NOMO-1 (cell line): Measurements from ENCODE around the gene ADSL.

Experiments used
- DNase-seq, 2 experiments: peaks; one replicate each; lab custom pipeline; 2025; ENCODE audit not compliant: unreplicated experiment in 2 of 2; lab: John Stamatoyannopoulos, UW

Gene ADSL

DNA sequence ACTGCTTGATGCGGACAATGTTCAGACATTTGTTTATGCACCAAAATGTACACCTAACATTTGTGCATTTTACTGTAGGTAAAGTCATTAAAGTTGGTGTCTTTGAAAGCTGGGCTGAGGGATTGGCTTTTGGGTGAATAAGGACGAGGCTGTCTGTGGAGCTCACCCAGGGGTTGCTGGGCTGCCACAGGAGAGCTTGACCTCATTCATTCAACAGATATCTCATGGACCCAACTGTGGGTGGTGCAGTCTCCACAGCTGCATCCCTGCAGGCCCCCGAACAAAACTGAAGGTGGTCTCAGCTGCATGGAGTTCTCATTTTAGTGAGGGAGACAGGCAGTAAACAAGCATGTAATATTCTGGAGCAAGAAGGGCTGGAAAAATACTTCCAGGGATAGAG lies 56.8 kb downstream of the ADSL start:
- DNase-seq: no peak

DNA sequence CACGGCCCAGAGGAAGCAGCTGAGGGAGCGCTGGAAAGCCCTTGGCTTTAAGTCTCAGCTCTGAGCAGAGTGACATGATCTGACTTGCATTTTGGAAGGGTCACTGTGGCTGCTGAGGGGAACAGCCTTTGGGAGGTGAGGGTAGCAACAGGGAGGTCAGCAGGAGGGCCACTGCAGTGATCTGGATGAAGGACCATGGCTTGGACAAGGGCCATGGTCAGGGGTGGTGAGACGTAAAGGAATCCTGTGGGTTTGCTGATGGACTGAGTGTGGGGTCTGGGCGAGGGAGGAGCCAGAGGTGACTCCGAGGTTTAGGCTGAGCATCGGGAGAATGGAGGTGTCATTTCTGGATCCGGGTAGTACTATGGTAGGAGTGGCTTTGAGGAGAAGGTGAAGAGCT lies 57.4 kb downstream of the ADSL start:
- no peak for DNase-seq

DNA sequence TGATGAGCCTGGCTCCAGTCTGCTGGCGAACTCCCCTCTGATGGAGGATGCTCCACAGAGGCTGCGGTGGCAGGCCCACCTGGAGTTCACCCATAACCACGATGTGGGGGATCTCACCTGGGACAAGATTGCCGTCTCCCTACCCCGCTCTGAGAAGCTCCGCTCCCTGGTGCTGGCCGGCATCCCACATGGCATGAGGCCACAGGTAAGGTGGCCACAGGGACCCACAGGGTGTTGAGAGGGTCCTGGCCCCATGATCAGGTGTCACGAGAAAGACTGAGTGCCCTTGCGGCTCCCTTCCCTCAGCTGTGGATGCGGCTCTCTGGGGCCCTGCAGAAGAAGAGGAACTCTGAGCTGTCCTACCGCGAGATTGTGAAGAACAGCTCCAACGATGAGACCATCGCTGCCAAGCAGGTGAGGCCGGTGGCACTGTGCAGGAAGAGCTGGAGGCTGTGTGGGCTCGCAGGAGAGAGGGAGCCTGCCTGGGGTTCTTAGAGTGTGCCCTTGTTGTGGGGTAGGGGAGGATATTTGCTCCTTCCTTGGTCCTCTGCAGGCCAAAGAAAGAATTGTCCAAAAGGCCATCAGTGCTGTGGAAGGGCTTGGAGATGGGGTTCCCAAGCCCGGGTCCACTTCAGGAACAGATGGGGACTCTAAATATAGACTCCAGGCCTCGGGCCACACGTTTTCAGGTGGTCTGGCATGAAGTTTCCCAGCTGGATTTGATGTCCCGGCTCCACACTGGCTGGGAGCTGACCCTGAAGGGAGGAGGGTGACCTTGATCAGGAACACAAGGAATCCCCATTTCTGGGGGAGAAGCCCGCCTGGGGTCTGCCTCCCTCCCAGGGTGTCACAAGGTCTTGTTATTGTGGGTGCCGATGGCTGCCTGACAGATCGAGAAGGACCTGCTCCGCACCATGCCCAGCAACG lies 58.2 kb downstream of the ADSL start:
- no peak for DNase-seq

DNA sequence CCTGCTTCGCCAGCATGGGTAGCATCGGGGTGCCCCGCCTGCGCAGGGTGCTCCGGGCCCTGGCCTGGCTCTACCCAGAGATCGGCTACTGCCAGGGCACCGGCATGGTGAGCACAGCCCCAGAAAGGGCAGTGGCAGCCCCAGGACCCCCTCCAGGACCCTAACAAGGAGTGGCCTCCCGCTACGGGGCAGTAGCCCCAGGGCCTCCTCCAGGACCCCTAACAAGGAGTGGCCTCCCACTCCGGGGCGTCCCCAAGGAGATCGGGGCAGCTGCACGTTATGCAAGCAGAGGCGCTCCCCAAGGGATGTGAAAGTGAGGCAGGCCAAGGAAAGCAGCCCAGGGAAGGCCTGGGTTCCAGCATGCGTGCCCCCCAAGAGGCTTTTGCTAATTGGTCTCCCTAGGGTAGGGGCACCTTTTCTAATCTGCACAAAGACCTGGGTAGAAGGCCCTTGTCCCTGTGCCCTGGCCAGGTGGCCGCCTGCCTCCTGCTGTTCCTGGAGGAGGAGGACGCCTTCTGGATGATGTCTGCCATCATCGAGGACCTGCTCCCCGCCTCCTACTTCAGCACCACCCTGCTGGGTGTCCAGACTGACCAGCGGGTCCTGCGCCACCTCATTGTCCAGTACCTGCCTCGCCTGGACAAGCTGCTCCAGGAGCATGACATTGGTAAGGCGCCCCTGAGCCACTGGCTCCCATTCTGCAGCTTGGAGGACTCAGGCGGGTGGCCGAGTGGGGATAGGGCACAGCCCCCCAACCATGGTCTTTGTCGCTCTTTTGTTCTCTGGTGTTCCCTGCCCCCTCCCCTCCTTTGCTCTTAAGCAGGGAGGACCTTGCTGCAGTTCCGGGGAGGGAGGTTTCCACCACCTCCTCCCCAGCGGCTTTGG lies 59.1 kb downstream of the ADSL start:
- no peak for DNase-seq

DNA sequence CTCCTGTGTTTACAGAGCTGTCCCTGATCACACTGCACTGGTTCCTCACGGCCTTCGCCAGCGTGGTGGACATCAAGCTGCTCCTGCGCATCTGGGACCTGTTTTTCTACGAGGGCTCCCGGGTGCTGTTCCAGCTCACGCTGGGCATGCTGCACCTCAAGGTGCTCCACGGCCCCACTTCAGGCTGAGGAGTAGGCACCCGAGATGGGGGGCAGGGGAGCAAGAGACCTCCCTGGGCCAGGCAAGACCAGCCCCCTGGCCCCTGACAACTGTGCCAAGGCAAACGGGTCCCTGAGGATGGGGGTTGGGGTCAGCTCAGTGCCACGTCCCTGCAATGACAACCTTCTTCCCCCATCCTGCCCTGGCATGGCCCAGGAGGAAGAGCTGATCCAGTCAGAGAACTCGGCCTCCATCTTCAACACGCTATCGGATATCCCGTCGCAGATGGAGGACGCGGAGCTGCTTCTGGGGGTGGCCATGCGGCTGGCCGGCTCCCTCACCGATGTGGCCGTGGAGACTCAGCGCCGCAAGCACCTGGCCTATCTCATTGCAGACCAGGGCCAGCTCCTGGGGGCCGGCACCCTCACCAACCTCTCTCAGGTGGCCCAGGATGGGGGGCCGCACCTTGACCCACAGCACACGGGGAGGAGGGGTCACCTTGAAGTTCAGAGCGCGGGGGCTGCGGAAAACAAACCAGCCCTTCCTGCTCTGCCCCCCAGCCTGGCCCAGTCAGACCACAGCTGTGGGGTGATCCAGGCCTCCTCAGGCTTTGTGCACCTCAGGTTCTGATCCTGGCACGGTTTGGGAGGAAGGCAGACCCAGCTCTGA lies 60.0 kb downstream of the ADSL start:
- DNase-seq: no peak

DNA sequence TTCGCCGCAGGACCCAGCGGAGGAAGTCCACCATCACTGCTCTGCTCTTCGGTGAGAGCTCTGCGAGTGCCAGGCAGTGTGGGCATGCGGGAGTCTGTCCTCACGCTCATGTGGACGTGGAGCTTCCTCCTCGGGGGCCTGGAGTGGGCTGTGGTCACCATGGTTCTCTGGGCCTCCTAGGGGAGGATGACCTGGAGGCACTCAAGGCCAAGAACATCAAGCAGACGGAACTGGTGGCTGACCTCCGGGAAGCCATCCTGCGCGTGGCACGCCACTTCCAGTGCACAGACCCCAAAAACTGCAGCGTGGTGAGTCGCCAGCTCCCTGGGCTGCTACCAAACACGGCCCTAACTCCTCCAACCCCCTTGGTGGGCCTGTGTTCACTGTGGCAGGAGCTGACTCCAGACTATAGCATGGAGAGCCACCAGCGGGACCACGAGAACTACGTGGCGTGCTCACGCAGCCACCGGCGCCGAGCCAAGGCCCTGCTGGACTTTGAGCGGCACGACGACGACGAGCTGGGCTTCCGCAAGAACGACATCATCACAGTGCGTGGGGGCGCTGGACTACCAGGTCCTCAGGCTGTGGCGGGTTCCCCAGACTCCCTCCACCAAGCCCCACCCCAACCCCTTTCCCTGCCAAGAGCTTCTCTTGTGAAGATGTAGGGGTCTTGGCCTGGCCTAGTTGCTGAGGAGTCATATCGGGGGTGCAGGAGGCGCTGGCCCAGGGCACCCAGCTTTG lies 60.9 kb downstream of the ADSL start:
- DNase-seq: no peak

DNA sequence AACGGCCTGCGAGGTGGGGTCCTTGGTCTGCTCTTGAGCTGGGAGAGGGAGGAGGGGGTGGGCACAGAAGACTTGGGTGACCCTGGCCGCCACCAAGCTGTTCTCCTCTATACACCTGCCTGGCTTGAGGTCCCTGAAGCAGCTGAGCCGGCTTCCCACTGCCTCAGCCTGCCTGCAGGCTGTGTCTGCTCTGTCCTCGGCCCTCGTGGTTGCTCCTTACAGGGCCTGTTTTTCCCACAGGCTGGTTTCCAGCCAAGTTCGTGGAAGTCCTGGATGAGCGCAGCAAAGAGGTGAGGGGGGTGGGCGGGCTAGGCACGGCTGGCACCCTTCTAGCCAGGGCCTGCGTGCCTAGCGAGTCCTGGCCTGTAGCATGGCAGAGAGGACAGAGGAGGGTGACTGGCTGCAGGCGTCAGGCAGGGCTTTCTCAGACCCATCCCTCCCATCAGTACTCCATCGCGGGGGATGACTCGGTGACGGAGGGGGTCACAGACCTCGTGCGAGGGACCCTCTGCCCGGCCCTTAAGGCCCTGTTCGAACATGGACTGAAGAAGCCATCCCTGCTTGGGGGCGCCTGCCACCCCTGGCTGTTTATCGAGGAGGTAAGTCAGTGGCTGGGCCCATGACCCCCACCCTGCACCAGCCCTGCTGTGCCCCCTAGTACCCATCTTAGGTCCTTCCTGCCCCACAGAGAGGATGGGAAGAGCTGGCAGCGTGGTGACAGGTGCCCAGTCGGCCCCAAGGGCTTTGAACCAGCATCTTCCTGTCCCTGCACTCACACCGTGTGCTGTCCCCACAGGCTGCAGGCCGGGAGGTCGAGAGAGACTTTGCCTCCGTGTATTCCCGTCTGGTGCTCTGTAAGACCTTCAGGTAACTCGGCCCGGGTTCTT lies 61.8 kb downstream of the ADSL start:
- DNase-seq: no peak

DNA sequence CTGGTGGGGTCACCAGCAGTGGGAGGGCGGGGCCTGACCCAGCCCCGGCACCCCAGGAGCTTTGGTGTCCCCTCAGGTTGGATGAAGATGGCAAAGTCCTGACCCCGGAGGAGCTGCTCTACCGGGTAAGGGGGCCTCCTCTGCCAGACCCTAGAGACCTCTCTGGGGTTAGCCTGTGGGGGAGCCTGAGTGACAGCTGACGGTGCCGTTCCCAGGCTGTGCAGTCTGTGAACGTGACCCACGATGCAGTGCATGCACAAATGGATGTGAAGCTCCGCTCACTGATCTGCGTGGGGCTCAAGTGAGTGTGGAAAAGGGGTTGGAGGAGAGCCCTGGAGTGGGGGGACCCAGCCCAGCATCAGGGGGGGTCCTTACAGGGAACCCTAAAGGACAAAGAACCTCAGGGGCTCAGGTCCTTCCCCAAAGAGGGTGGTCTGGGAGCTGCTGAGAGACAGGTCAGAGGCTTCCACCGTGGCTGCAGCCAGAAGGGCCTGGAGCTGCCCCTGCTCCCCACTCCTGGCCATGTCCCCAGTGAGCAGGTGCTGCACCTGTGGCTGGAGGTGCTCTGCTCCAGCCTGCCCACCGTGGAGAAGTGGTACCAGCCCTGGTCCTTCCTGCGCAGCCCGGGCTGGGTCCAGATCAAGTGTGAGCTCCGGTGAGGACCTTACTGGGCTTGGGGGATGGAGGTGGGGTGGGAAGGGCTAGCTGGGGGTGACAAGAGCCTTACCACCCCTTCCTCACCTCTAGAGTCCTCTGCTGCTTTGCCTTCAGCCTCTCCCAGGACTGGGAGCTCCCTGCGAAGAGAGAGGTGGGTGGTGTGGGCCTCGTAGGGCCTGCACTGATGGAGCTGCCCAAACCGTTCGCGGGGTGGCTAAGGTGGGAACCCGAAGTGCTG lies 62.7 kb downstream of the ADSL start:
- DNase-seq: no peak

DNA sequence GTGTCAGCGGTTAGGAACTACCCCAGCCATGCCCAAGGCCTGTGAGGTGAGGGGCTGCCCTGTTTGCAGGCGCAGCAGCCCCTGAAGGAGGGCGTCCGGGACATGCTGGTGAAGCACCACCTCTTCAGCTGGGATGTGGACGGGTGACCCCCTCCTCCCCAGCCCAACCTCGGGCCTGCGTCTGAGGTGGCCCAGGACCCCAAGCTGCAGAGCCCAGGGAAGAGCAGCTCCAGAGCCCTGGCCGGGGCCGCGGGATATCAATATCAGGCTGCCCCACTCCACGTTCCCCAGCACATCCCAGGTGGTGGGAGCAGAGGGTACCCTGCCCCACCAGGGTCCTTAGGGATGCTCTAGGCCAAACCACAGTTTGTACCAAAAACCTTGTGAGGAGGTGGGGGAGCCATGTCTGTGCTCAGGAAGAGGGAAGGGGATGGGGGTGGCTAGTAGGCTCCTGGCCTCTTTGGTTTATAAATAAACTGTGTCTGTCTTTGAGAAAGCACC lies 63.4 kb downstream of the ADSL start:
- DNase-seq: no peak

DNA sequence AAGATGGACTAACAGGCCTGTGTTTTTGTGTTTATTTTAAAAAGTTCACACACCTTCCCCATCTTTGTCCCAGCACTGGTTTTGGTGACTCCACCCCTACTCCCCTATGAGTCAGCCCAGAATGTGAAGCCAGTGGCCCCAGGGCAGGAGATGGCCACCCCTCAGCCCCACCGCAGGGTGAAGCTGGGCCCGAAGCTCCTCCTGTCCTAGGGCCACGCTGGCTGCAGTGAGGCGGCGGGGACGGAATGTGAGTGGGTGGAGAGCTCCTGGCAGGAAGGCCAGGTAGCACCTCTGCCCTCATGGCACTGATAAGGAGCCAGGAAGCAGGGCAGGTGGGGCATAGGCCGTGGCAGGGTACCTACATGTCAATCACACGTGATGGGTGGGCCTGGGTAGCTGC lies 64.0 kb downstream of the ADSL start:
- no peak for DNase-seq

DNA sequence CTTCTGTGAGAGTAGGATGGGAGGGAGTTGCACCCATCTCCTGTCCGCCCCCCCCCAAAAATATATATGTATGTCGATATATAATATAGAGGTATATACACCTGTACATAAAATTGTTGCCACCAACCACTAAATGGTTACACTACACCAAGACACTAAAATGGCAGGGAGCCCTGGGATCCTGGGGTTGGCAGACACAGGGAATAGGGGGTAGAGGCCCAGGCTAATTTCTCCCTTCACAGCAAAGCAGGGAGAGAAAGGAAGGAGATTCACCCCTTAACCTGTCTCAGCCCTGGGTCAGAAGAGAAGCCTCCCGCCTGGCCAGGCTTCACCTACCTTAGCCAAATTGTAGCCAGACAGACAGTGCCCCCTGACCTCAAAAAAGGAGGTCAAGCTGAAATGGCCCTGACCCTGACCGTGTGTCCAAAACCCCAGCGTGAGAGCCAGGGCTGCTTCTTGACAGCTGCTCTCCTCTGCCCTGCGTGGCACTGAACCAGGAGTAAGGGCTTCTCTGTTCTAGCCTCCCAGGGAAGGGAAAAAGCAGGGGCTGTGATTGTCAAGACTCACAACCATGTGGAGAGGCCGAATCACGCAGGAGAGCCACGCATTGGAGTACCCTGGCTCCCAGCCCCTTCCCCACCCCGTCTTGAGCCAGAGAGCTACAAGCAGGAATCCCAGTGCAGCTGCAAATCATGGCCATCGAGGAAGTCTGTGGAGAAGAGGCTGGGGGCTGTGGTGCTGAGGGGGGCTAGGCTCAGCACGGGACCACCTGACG lies 64.6 kb downstream of the ADSL start:
- no peak for DNase-seq

DNA sequence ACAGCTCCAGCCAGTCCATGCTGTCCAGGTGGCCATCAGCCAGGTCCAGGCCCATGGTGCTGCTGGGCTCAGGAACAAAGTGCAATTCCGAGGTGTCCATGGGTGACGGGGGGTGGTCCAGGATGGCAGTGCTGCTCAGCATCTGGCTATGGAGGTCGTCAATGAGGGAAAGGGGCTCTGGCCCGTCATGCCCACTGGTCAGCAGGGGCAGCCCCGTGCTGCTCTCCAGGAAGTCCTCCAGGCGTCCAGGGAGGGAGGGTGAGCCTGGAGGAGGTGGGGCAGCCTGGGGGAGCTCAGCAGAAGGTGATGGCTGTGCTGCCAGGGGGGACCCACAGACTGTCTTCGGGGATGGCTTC lies 65.2 kb downstream of the ADSL start:
- no peak for DNase-seq

DNA sequence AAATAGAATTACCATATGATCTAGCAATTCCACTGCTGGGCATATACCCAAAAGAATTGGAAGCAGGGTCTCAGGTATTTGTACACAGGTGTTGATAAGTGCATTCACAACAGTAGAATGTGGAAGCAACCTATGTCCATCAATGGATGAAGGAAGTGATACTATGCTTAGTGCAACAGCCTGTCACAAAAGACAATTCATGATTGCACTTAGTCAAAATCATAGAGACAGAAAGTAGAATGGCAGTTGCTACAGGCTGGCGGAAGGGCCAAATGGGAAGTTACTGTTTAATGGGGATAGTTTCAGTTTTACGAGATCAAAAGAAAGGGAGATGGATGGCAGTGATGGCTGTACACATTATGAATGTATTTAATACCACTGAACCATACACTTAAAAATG lies 66.1 kb downstream of the ADSL start:
- peak; percentile 90 to 98 for DNase-seq

DNA sequence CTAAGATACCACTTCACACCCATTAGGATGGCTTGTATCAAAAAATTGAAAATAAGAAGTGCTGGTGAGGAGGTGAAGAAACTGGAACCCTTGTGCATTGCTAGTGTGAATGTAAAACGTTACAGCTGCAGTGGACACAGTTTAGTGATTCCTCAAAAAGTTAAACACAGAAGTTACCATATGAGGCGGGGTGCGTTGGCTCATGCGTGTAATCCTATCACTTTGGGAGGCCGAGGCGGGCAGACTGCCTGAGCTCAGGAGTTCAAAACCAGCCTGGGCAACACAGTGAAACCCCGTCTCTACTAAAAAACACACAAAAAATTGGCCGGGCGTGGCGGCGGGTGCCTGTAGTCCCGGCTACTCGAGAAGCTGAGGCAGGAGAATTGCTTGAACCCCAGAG lies 67.6 kb downstream of the ADSL start:
- DNase-seq: no peak

DNA sequence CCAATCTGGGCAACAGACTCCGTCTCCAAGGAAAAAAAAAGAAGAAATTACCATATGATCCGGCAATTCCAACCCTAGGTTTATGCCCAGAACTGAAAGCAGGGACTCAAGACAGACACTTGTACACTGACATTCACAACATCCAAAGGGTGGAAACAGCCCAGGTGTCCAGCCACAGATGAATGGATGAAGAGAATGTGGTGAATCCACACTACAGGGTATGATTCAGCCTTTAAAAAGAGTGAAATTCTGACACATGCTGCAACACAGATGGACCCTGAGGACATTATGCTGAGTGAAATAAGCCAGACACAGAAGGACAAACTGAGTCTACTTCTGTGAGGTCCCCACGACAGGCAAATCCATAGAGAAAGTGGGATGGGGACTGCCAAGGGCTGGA lies 68.0 kb downstream of the ADSL start:
- DNase-seq: no peak

DNA sequence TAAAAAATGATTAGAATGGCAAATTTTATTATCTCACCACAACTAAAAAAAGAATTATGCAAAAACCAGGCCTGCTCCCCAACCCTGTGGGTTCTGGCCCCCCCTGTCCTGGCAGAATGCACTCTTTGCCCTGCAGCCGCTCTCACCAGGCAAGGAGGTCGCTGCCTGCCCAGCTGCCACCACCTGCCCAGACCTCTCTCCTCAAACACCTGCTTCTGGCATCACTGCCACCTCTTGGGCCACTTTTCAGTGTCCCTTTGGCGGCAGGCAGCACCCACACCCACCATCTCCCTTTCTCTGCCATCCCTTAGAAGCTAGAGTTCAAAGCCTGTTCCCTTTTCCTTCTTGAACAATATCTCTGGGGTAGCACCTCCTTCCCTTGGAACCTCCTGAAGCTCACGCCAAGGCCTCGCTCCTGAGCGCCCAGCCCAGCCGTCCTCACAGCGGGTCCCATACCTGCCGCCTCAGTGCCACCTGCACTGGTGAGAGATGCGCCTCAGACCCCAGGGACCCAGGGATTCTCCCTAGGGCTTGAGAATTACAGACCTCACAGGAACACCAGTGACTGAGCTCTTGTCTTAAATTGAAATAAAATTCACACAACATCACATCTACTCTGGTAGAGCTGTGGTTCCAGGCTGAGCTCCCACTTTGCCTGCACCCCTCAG lies 68.7 kb downstream of the ADSL start:
- no peak for DNase-seq
